Esophagus squamous epithelium (tissue), 4 donors: ENCODE results near the gene DACT3.

ENCODE experiments used
- POLR2A ChIP-seq, 4 donors: fragments of 450-650 bp; IDR thresholded peaks; one replicate each; pipeline ENCODE4 v1.6.1; 2017; ENCODE audit warnings: antibody characterized with exemption in 4 of 4, mild to moderate bottlenecking in 4 of 4, moderate library complexity in 3 of 4
- TF ChIP-seq, protein P1 (sequence below), 6 experiments: fragments of 450-650 bp in 4 of 6; fragments of 200-600 bp in 2 of 6; sonication (generic) in 2 of 6; IDR thresholded peaks; one replicate each; pipeline ENCODE4 v1.5.1; 2016 to 2019; ENCODE audit warnings: antibody characterized with exemption in 6 of 6, mild to moderate bottlenecking in 4 of 6, moderate library complexity in 4 of 6

DNA sequence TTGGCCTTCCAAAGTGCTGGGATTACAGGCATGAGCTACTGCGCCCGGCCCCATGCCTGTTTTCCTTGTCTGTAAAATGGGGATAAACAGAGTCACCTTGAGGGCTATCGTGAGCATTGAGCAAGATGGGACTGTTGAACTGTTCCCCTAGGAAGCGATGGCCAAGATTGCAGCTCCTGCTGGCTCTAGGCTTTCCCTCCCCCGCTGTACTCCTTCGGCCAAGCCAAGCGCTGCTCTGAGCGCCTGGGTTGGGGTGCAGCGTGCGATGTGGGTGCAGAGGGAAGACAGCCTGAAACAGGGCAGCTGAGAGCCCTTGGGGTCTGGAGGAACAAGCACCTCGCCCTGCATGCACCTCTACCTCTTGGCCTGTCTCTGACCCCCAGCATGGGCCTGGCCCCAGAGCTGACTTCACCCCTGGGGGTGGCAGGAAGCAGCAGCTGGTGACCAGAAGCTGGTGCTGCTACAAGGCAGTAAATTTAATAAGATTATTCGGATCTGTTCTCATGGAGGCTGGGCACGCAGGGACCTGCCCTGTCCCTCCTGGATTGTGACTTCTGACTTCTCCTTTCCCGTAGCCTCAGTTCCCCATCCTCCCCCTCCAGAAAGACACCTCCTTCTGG, 30.3 kb downstream of the DACT3 start:
- TF ChIP-seq, protein P1, sequence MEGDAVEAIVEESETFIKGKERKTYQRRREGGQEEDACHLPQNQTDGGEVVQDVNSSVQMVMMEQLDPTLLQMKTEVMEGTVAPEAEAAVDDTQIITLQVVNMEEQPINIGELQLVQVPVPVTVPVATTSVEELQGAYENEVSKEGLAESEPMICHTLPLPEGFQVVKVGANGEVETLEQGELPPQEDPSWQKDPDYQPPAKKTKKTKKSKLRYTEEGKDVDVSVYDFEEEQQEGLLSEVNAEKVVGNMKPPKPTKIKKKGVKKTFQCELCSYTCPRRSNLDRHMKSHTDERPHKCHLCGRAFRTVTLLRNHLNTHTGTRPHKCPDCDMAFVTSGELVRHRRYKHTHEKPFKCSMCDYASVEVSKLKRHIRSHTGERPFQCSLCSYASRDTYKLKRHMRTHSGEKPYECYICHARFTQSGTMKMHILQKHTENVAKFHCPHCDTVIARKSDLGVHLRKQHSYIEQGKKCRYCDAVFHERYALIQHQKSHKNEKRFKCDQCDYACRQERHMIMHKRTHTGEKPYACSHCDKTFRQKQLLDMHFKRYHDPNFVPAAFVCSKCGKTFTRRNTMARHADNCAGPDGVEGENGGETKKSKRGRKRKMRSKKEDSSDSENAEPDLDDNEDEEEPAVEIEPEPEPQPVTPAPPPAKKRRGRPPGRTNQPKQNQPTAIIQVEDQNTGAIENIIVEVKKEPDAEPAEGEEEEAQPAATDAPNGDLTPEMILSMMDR (IDR thresholded peaks at IDR 0.05) = no peak
- no peak for TF ChIP-seq POLR2A (IDR thresholded peaks at IDR 0.05)
